B cell (primary cell): ENCODE measurements around the gene ANKRD2. TPM values are rescaled to one million over a fixed set of nuclear protein-coding genes. Genes with fewer than 3 reads are reported as not detected.

Experiments
- ATAC-seq: fragments of 200-7000 bp; cut with Tn5 transposase; one replicate; pipeline ENCODE4 v1.10.0; 2021; ENCODE audit warnings: low read depth, mild to moderate bottlenecking, moderate number of reproducible peaks, moderate library complexity
- CTCF ChIA-PET: fragments of 350-600 bp; sonication (Branson Sonifier 250); formaldehyde crosslinking; loops from one replicate; lab custom pipeline; 2021; ENCODE audit warnings: antibody characterized with exemption, inconsistent platforms; lab: Charles Lee
- POLR2A ChIA-PET: fragments of 350-600 bp; sonication (Branson Sonifier 250); formaldehyde crosslinking; loops from one replicate; lab custom pipeline; 2021; ENCODE audit warnings: antibody characterized with exemption; lab: Charles Lee
- DNase-seq: peaks from one replicate; pipeline ENCODE4 v3.0.0; 2013
- H2AFZ ChIP-seq: 2 replicates; pipeline ENCODE4 v1.6.1; 2012; ENCODE audit warnings: mild to moderate bottlenecking, low read depth, low read length; ENCODE audit not compliant: insufficient read depth, poor library complexity, severe bottlenecking
- H3K27ac ChIP-seq, 2 donors: 1 replicate in 1 of 2; 2 replicates in 1 of 2; pipeline ENCODE4 v1.5.1; 2012 to 2013; ENCODE audit warnings: low read length in 2 of 2, mild to moderate bottlenecking in 2 of 2, moderate library complexity in 1 of 2
- H3K27me3 ChIP-seq, 4 experiments: fragments of 200-600 bp in 1 of 4; sonication (generic) in 1 of 4; replicated peaks in 1 of 4; 1 replicate in 2 of 4; 2 replicates in 2 of 4; pipeline versions ENCODE4 v1.6.1 to v1.7.0; 2013 to 2016; ENCODE audit warnings: low read length in 3 of 4, mild to moderate bottlenecking in 2 of 4, mixed read lengths in 1 of 4, moderate library complexity in 1 of 4; ENCODE audit not compliant: insufficient read depth in 4 of 4, control insufficient read depth in 3 of 4; ENCODE audit errors: control extremely low read depth in 1 of 4
- H3K36me3 ChIP-seq, 2 experiments: replicated peaks in 1 of 2; 1 replicate in 1 of 2; 2 replicates in 1 of 2; pipeline versions ENCODE4 v1.6.1 to v1.7.1; 2013; ENCODE audit warnings: low read length in 1 of 2; ENCODE audit not compliant: insufficient read depth in 2 of 2, control insufficient read depth in 1 of 2; ENCODE audit errors: control extremely low read depth in 1 of 2, extremely low read depth in 1 of 2
- H3K4me1 ChIP-seq, 2 donors: fragments of 200-600 bp in 1 of 2; sonication (generic) in 1 of 2; 1 replicate in 1 of 2; 2 replicates in 1 of 2; pipeline versions ENCODE4 v1.5.1 to v1.6.1; 2013 to 2017; ENCODE audit warnings: low read length in 2 of 2; ENCODE audit not compliant: control insufficient read depth in 2 of 2, insufficient read depth in 2 of 2
- H3K4me2 ChIP-seq: replicated peaks from 2 replicates; pipeline ENCODE3; 2012; ENCODE audit warnings: mild to moderate bottlenecking, low read depth, low read length; ENCODE audit not compliant: poor library complexity, severe bottlenecking
- H3K4me3 ChIP-seq, 5 experiments: fragments of 200-600 bp in 1 of 5; sonication (generic) in 1 of 5; 1 replicate in 3 of 5; 2 replicates in 2 of 5; pipeline versions ENCODE4 v1.5.1 to v1.7.0; 2011 to 2016; ENCODE audit warnings: low read length in 4 of 5, mild to moderate bottlenecking in 4 of 5, low read depth in 2 of 5, control low read depth in 1 of 5, moderate library complexity in 1 of 5; ENCODE audit not compliant: insufficient read depth in 1 of 5; ENCODE audit errors: control extremely low read depth in 1 of 5, extremely low read depth in 1 of 5
- H3K79me2 ChIP-seq: fragments of 200-600 bp; sonication (generic); one replicate; pipeline ENCODE4 v1.6.0; 2016; ENCODE audit warnings: low read length; ENCODE audit not compliant: control insufficient read depth, insufficient read depth
- H3K9ac ChIP-seq: fragments of 200-600 bp; sonication (generic); 2 replicates; pipeline ENCODE4 v1.6.1; 2017; ENCODE audit warnings: mild to moderate bottlenecking, low read length, moderate library complexity
- H3K9me3 ChIP-seq, 3 donors: one replicate each; pipeline versions ENCODE4 v1.6.1 to v1.7.1; 2013; ENCODE audit warnings: low read length in 2 of 3; ENCODE audit not compliant: control insufficient read depth in 2 of 3, insufficient read depth in 1 of 3; ENCODE audit errors: control extremely low read depth in 1 of 3
- H4K20me1 ChIP-seq: 2 replicates; pipeline ENCODE4 v1.6.0; 2012; ENCODE audit warnings: mild to moderate bottlenecking, low read length; ENCODE audit not compliant: insufficient read depth, control insufficient read depth, poor library complexity, severe bottlenecking
- H3K27ac Mint-ChIP-seq: one replicate; pipeline ENCODE4 v1.8.0; 2021; ENCODE audit warnings: mixed read lengths
- H3K27me3 Mint-ChIP-seq: one replicate; pipeline ENCODE4 v1.8.0; 2021; ENCODE audit warnings: mixed read lengths
- H3K4me1 Mint-ChIP-seq: one replicate; pipeline ENCODE4 v1.8.0; 2021; ENCODE audit warnings: mixed read lengths
- H3K4me3 Mint-ChIP-seq: one replicate; pipeline ENCODE4 v1.8.0; 2021; ENCODE audit warnings: mixed read lengths
- H3K9me3 Mint-ChIP-seq: one replicate; pipeline ENCODE4 v1.8.0; 2022; ENCODE audit warnings: mixed read lengths; ENCODE audit not compliant: insufficient read depth
- CTCF ChIP-seq: fragments of 200-600 bp; IDR thresholded peaks from one replicate; pipeline ENCODE4 v1.8.0; 2022; ENCODE audit warnings: antibody characterized with exemption, mild to moderate bottlenecking
- EZH2 ChIP-seq: IDR thresholded peaks from 2 replicates; pipeline ENCODE4 v1.6.1; 2012; ENCODE audit warnings: borderline replicate concordance, low read depth, mild to moderate bottlenecking, moderate library complexity, low read length; ENCODE audit not compliant: insufficient read depth, poor library complexity, severe bottlenecking
- WGBS: methylation state at CpG from one replicate; pipeline ENCODE4 v1.1.5; 2013; ENCODE audit warnings: missing lambda C conversion rate; ENCODE audit not compliant: insufficient coverage; 5-methylcytosine and 5-hydroxymethylcytosine counted together
- intact Hi-C: fragments of 100-400 bp; cut with micrococcal nuclease; formaldehyde crosslinking; loops from one replicate; pipeline ENCODE4 v1.10.0; 2022
- polyA plus RNA-seq: library from polyadenylated mRNA; depleted of rRNA; stranded (reverse); fragments of >200 nt; gene quantifications from 2 replicates; pipeline ENCODE4 v1.2.3, GENCODE V29; 2012
- total RNA-seq, 2 donors: library from RNA; stranded (reverse); fragments of 120-200 nt in 1 of 2; gene quantifications; 1 replicate in 1 of 2; 2 replicates in 1 of 2; pipeline versions ENCODE4 v1.2.3 to v1.2.4, GENCODE V29; 2013 to 2022

ANKRD2 gene
- total and polyA plus RNA-seq, 2 donors (not counting 1 experiment from before 2014, with no cell fraction given), result not detected

- peaks cover 2% of the 10 kb centered on the region for H3K4me1 Mint-ChIP-seq
- H3K4me1 ChIP-seq, result no peaks in the 10 kb centered on the region
- H3K9me3 ChIP-seq, result no peaks in the 10 kb centered on the region
- no peak overlapping the region for H3K9ac ChIP-seq
- POLR2A ChIA-PET, result no interaction called here
- H3K27me3 ChIP-seq, result no peaks in the 10 kb centered on the region
- H4K20me1 ChIP-seq, result no peaks in the 10 kb centered on the region
- H3K27me3 Mint-ChIP-seq, result no peaks in the 10 kb centered on the region
- CTCF ChIA-PET, result no interaction called here
- H3K36me3 ChIP-seq, result no peaks in the 10 kb centered on the region
- TF ChIP-seq EZH2, result no peak
- no peak for TF ChIP-seq CTCF
- ATAC-seq (no peak), DNase-seq (no peak)
- 100% methylated on average over 2 of the region's 4 CpGs for WGBS
- H3K4me2 ChIP-seq, result no peak overlapping the region
- no peaks in the 10 kb centered on the region for H3K9me3 Mint-ChIP-seq
- H2AFZ ChIP-seq, result no peak overlapping the region
- intact Hi-C loops, result no loop called here
- no peak overlapping the region for H3K27ac ChIP-seq
- H3K79me2 ChIP-seq, result no peaks in the 10 kb centered on the region
- no peak overlapping the region for H3K27ac Mint-ChIP-seq
- no peak overlapping the region for H3K4me3 ChIP-seq
- H3K4me3 Mint-ChIP-seq, result no peak overlapping the region
These were observed 9.2 kb upstream of the ANKRD2 start for GRCh38 chr10:97563337-97563736.

GRCh38 chr10:97564776-97565175, 7.8 kb upstream of the ANKRD2 start:
- H3K79me2 ChIP-seq, result no peaks in the 10 kb centered on the region
- Mint-ChIP-seq H3K27ac (no peak overlapping the region), H3K27me3 (no peaks in the 10 kb centered on the region), H3K4me1 (peaks cover 2% of the 10 kb centered on the region), H3K4me3 (no peak overlapping the region), H3K9me3 (no peaks in the 10 kb centered on the region)
- intact Hi-C loops, result no loop called here
- no peak overlapping the region for H3K27ac ChIP-seq
- no peaks in the 10 kb centered on the region for H3K4me1 ChIP-seq
- POLR2A ChIA-PET, result no interaction called here
- H3K4me2 ChIP-seq, result no peak overlapping the region
- 93% methylated on average over 3 of the region's 4 CpGs for WGBS
- no peak overlapping the region for H3K9ac ChIP-seq
- no peak for TF ChIP-seq CTCF
- TF ChIP-seq EZH2, result no peak
- ATAC-seq (no peak), DNase-seq (no peak)
- H3K9me3 ChIP-seq, result no peaks in the 10 kb centered on the region
- no peaks in the 10 kb centered on the region for H4K20me1 ChIP-seq
- H3K4me3 ChIP-seq, result no peak overlapping the region
- no peaks in the 10 kb centered on the region for H3K36me3 ChIP-seq
- H3K27me3 ChIP-seq, result no peaks in the 10 kb centered on the region
- no peak overlapping the region for H2AFZ ChIP-seq
- CTCF ChIA-PET, result no interaction called here
